SK-N-SH (cell line): ENCODE data around the gene C9orf72. TPM values are rescaled to one million over a fixed set of nuclear protein-coding genes. Genes with fewer than 3 reads are reported as not detected.

ENCODE experiments used
- CTCF ChIA-PET: fragments of 300-600, 350-600 bp; formaldehyde crosslinking; extraction: SDS; loops from one replicate; lab custom pipeline; 2021; lab: Yijun Ruan, JAX
- POLR2A ChIA-PET: fragments of 350-600 bp; sonication (Branson Sonifier 250); formaldehyde crosslinking; extraction: SDS; loops from one replicate; lab custom pipeline; 2020; ENCODE audit warnings: antibody characterized with exemption, inconsistent platforms; lab: Yijun Ruan, JAX
- DNase-seq: peaks from one replicate; pipeline ENCODE4 v3.0.0; 2012
- H2AFZ ChIP-seq: fragments of 200-600 bp; sonication (generic); 2 replicates; pipeline ENCODE4 v1.8.1; 2016; ENCODE audit warnings: antibody characterized with exemption, mild to moderate bottlenecking, low read depth
- H3F3A ChIP-seq: fragments of 200-600 bp; sonication (generic); replicated peaks from 2 replicates; pipeline ENCODE3; 2016; ENCODE audit warnings: antibody characterized with exemption, mild to moderate bottlenecking; ENCODE audit not compliant: insufficient read depth
- H3K27ac ChIP-seq, 2 experiments: fragments of 200-500 bp in 1 of 2; fragments of 200-600 bp in 1 of 2; sonication (Bioruptor generic) in 1 of 2; sonication (generic), shearing (Covaris generic) in 1 of 2; 2 replicates each; pipeline versions ENCODE4 v1.5.1 to v1.6.1; 2014 to 2016; ENCODE audit warnings: low read depth in 2 of 2, inconsistent platforms in 1 of 2, low read length in 1 of 2, mild to moderate bottlenecking in 1 of 2, mixed read lengths in 1 of 2
- H3K27me3 ChIP-seq: fragments of 200-600 bp; sonication (generic), shearing (Covaris generic); 2 replicates; pipeline ENCODE4 v1.6.1; 2016; ENCODE audit warnings: mixed run types; ENCODE audit not compliant: insufficient read depth
- H3K36me3 ChIP-seq, 2 experiments: fragments of 200-500 bp in 1 of 2; fragments of 200-600 bp in 1 of 2; sonication (Bioruptor generic) in 1 of 2; sonication (generic) in 1 of 2; replicated peaks in 1 of 2; 2 replicates each; pipeline versions ENCODE3 to v1.5.1; 2014 to 2016; ENCODE audit warnings: low read length in 1 of 2, mild to moderate bottlenecking in 1 of 2; ENCODE audit not compliant: insufficient read depth in 2 of 2, control insufficient read depth in 1 of 2
- H3K4me1 ChIP-seq, 2 experiments: fragments of 200-500 bp in 1 of 2; fragments of 200-600 bp in 1 of 2; sonication (Bioruptor generic) in 1 of 2; sonication (generic), shearing (Covaris generic) in 1 of 2; 2 replicates each; pipeline versions ENCODE4 v1.5.1 to v1.6.1; 2014 to 2016; ENCODE audit warnings: low read depth in 1 of 2, low read length in 1 of 2, mixed run types in 1 of 2; ENCODE audit not compliant: insufficient read depth in 2 of 2, control insufficient read depth in 1 of 2
- H3K4me2 ChIP-seq: fragments of 200-600 bp; sonication (generic), shearing (Covaris generic); 2 replicates; pipeline ENCODE4 v1.6.1; 2017; ENCODE audit warnings: mixed run types
- H3K4me3 ChIP-seq, 2 experiments: fragments of 200-500 bp in 1 of 2; fragments of 200-600 bp in 1 of 2; sonication (Bioruptor generic) in 1 of 2; sonication (generic), shearing (Covaris generic) in 1 of 2; 2 replicates each; pipeline versions ENCODE4 v1.5.1 to v1.8.1; 2014 to 2016; ENCODE audit warnings: low read depth in 2 of 2, inconsistent platforms in 1 of 2, low read length in 1 of 2, mild to moderate bottlenecking in 1 of 2, mixed read lengths in 1 of 2, moderate library complexity in 1 of 2
- H3K79me2 ChIP-seq: fragments of 200-600 bp; sonication (generic); 2 replicates; pipeline ENCODE4 v1.8.1; 2017; ENCODE audit warnings: mild to moderate bottlenecking; ENCODE audit not compliant: insufficient read depth
- H3K9ac ChIP-seq: fragments of 200-600 bp; sonication (generic); 2 replicates; pipeline ENCODE4 v1.6.1; 2017; ENCODE audit warnings: mixed run types
- H3K9me2 ChIP-seq: fragments of 200-600 bp; sonication (generic); 2 replicates; pipeline ENCODE4 v1.6.1; 2017; ENCODE audit warnings: mixed run types
- H3K9me3 ChIP-seq: fragments of 200-600 bp; sonication (generic); 2 replicates; pipeline ENCODE4 v1.6.1; 2017; ENCODE audit warnings: mixed run types, mild to moderate bottlenecking, moderate library complexity
- H4K20me1 ChIP-seq: fragments of 200-600 bp; sonication (generic); 2 replicates; pipeline ENCODE4 v1.6.1; 2017; ENCODE audit warnings: mild to moderate bottlenecking, mixed run types; ENCODE audit not compliant: insufficient read depth
- CHD2 ChIP-seq: fragments of 150-350 bp; IDR thresholded peaks from 2 replicates; pipeline ENCODE4 v1.6.1; 2018; ENCODE audit warnings: low read length; ENCODE audit not compliant: partially characterized antibody
- ELF1 ChIP-seq: IDR thresholded peaks from 2 replicates; pipeline ENCODE4 v1.4.0; 2012
- EP300 ChIP-seq, 2 experiments: IDR thresholded peaks; 2 replicates each; pipeline versions ENCODE4 v1.4.0 to v1.6.1; 2012; ENCODE audit warnings: borderline replicate concordance in 1 of 2, low read depth in 1 of 2, low read length in 1 of 2
- FOXM1 ChIP-seq: IDR thresholded peaks from 2 replicates; pipeline ENCODE4 v1.4.0; 2012; ENCODE audit warnings: low read depth, mild to moderate bottlenecking
- GABPA ChIP-seq: IDR thresholded peaks from 2 replicates; pipeline ENCODE4 v1.4.0; 2012; ENCODE audit warnings: low read depth, mild to moderate bottlenecking
- MEF2A ChIP-seq: IDR thresholded peaks from 2 replicates; pipeline ENCODE4 v1.4.0; 2012; ENCODE audit warnings: low read depth, borderline replicate concordance
- MXI1 ChIP-seq: IDR thresholded peaks from 2 replicates; pipeline ENCODE4 v1.6.1; 2012; ENCODE audit warnings: mild to moderate bottlenecking, low read depth, low read length, improper control_type of control experiment
- NFIC ChIP-seq: IDR thresholded peaks from 2 replicates; pipeline ENCODE4 v1.4.0; 2012; ENCODE audit warnings: borderline replicate concordance
- NRF1 ChIP-seq: IDR thresholded peaks from 2 replicates; pipeline ENCODE4 v1.6.1; 2012; ENCODE audit warnings: low read depth, mild to moderate bottlenecking, low read length
- POLR2AphosphoS5 ChIP-seq: IDR thresholded peaks from 2 replicates; pipeline ENCODE4 v1.6.1; 2012; ENCODE audit warnings: low read depth, low read length
- RAD21 ChIP-seq: IDR thresholded peaks from 2 replicates; pipeline ENCODE4 v1.6.1; 2012; ENCODE audit warnings: mild to moderate bottlenecking, low read length
- RXRA ChIP-seq: IDR thresholded peaks from 2 replicates; pipeline ENCODE4 v1.4.0; 2012; ENCODE audit warnings: low read depth, mild to moderate bottlenecking, borderline replicate concordance
- SIN3A ChIP-seq: IDR thresholded peaks from 2 replicates; pipeline ENCODE4 v1.6.1; 2012; ENCODE audit warnings: low read depth, mild to moderate bottlenecking, low read length, moderate library complexity, borderline replicate concordance
- SMC3 ChIP-seq: IDR thresholded peaks from 2 replicates; pipeline ENCODE4 v1.6.1; 2012; ENCODE audit warnings: low read depth, low read length, improper control_type of control experiment
- TAF1 ChIP-seq: IDR thresholded peaks from 2 replicates; pipeline ENCODE4 v1.6.1; 2012; ENCODE audit warnings: low read depth, mild to moderate bottlenecking, low read length, moderate library complexity, borderline replicate concordance
- TCF12 ChIP-seq: IDR thresholded peaks from 2 replicates; pipeline ENCODE4 v1.4.0; 2012
- TEAD4 ChIP-seq: IDR thresholded peaks from 2 replicates; pipeline ENCODE4 v1.4.0; 2012; ENCODE audit warnings: mild to moderate bottlenecking, borderline replicate concordance; ENCODE audit not compliant: insufficient read depth
- USF1 ChIP-seq: IDR thresholded peaks from 2 replicates; pipeline ENCODE4 v1.4.0; 2012; ENCODE audit warnings: low read depth, borderline replicate concordance
- USF2 ChIP-seq: fragments of 150-350 bp; IDR thresholded peaks from 2 replicates; pipeline ENCODE4 v1.6.1; 2017; ENCODE audit warnings: antibody characterized with exemption, low read length, low read depth, borderline replicate concordance
- WGBS: methylation state at CpG from one replicate; pipeline ENCODE4 v1.1.6; 2017; ENCODE audit warnings: low lambda C conversion rate; 5-methylcytosine and 5-hydroxymethylcytosine counted together
- polyA plus RNA-seq, 3 experiments: library from polyadenylated mRNA; depleted of rRNA; stranded (reverse); fragments of >200 nt; gene quantifications; 2 replicates each; pipeline ENCODE4 v1.2.3, GENCODE V29; 2012
- TF ChIP-seq, protein P1 (sequence below): IDR thresholded peaks from 2 replicates; pipeline ENCODE4 v1.6.1; 2012; ENCODE audit warnings: mild to moderate bottlenecking, low read depth, low read length, moderate library complexity

The C9orf72 gene
- polyA plus RNA-seq, 1 of the 3 experiments (the other 2 are of a cell fraction): 4.0 TPM

DNA sequence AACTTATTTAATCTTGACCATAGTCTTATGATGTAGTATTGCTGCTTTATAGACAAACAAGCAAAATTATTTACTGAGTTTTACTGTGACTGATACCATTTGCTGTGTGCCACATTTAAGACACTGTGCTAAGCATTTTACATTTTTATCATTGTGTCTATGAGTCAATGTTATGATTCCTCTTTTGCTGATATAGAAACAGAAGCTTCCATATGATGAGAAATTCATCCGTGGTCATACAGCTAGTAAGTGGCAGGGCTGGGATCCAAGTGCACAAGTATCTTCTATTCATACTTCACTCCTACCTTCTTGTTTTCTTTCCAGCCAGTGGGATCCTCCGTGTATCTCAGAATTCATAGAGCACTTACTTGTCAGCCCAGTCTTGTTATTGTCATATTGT, 66.3 kb downstream of the C9orf72 start:
- H3K4me1 ChIP-seq: 0 out of 4 replicates have a peak, but pooled peaks cover 0 to 3% of the 10 kb centered on the region in 2 experiments
- CTCF ChIA-PET: no interaction called here
- WGBS: 49% methylated on average over 2 of the region's 2 CpGs

More for the DNA sequence above, 66.3 kb downstream of the C9orf72 start:
- Histone ChIP-seq H4K20me1 (no peaks in the 10 kb centered on the region), H3K9me3 (no peaks in the 10 kb centered on the region), H3F3A (peaks cover 11% of the 10 kb centered on the region), H3K79me2 (no peaks in the 10 kb centered on the region), H3K27me3 (no peaks in the 10 kb centered on the region), H3K4me2 (no peak overlapping the region), H3K36me3 (no peaks in the 10 kb centered on the region), H3K9ac (no peak overlapping the region), H3K9me2 (no peaks in the 10 kb centered on the region), H3K4me3 (no peak overlapping the region), H3K27ac (no peak overlapping the region), H2AFZ (no peak overlapping the region)
- no peak for DNase-seq
- POLR2A ChIA-PET: no interaction called here
- no peak for TF ChIP-seq TEAD4
- no peak for TF ChIP-seq CHD2
- TF ChIP-seq, protein P1, sequence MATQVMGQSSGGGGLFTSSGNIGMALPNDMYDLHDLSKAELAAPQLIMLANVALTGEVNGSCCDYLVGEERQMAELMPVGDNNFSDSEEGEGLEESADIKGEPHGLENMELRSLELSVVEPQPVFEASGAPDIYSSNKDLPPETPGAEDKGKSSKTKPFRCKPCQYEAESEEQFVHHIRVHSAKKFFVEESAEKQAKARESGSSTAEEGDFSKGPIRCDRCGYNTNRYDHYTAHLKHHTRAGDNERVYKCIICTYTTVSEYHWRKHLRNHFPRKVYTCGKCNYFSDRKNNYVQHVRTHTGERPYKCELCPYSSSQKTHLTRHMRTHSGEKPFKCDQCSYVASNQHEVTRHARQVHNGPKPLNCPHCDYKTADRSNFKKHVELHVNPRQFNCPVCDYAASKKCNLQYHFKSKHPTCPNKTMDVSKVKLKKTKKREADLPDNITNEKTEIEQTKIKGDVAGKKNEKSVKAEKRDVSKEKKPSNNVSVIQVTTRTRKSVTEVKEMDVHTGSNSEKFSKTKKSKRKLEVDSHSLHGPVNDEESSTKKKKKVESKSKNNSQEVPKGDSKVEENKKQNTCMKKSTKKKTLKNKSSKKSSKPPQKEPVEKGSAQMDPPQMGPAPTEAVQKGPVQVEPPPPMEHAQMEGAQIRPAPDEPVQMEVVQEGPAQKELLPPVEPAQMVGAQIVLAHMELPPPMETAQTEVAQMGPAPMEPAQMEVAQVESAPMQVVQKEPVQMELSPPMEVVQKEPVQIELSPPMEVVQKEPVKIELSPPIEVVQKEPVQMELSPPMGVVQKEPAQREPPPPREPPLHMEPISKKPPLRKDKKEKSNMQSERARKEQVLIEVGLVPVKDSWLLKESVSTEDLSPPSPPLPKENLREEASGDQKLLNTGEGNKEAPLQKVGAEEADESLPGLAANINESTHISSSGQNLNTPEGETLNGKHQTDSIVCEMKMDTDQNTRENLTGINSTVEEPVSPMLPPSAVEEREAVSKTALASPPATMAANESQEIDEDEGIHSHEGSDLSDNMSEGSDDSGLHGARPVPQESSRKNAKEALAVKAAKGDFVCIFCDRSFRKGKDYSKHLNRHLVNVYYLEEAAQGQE: no peak
- no peak for TF ChIP-seq SMC3
- no peak for TF ChIP-seq MXI1
- TF ChIP-seq USF2: no peak
- TF ChIP-seq NRF1: no peak
- no peak for TF ChIP-seq RXRA
- TF ChIP-seq FOXM1: no peak
- no peak for TF ChIP-seq TAF1
- no peak for TF ChIP-seq ELF1
- no peak for TF ChIP-seq USF1
- no peak for TF ChIP-seq POLR2AphosphoS5
- no peak for TF ChIP-seq SIN3A
- TF ChIP-seq GABPA: no peak
- TF ChIP-seq EP300 (IDR thresholded peaks at IDR 0.05; ENCODE audit: borderline replicate concordance in 1 of 2, low read depth in 1 of 2, low read length in 1 of 2): no peak
- no peak for TF ChIP-seq TCF12
- no peak for TF ChIP-seq NFIC
- TF ChIP-seq MEF2A: no peak
- TF ChIP-seq RAD21: no peak
